Posterior cingulate gyrus (tissue), 11 donors: ENCODE measurements around the gene SETD3.

Experiments used
- DNase-seq, 10 donors: peaks; one replicate each; pipeline versions ENCODE4 v3.0.0 to v3.0.0-alpha.2; 2020 to 2021; ENCODE audit warnings: mixed read lengths in 3 of 10
- intact Hi-C: fragments of 100-400 bp; cut with DNase I; formaldehyde crosslinking; loops from one replicate; pipeline ENCODE4 v1.15.1; 2023

The SETD3 gene

DNA sequence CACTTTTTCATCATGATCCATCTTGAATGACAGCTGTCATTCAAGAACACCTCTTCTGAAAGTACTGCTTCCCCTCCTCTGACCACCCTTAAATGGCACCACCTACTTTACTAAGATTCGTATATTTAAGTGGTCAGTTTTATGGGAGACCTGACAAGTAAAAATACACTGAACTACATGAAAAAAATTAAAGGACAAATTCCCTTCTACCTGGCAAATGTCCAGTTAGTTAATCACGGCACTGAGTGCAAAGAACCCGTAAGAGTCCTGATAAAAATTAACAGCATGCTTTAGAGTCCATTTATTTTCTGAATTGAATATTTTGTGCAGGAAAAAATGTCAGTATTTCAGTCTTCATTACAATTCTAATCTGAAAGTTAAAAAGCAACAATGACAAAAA, 48.7 kb downstream of the SETD3 start:
- intact Hi-C loops, result no loop called here
- no peak for DNase-seq

GRCh38 chr14:99430491-99430890, 50.2 kb downstream of the SETD3 start:
- DNase-seq, result no peak
- intact Hi-C loops, result no loop called here

DNA sequence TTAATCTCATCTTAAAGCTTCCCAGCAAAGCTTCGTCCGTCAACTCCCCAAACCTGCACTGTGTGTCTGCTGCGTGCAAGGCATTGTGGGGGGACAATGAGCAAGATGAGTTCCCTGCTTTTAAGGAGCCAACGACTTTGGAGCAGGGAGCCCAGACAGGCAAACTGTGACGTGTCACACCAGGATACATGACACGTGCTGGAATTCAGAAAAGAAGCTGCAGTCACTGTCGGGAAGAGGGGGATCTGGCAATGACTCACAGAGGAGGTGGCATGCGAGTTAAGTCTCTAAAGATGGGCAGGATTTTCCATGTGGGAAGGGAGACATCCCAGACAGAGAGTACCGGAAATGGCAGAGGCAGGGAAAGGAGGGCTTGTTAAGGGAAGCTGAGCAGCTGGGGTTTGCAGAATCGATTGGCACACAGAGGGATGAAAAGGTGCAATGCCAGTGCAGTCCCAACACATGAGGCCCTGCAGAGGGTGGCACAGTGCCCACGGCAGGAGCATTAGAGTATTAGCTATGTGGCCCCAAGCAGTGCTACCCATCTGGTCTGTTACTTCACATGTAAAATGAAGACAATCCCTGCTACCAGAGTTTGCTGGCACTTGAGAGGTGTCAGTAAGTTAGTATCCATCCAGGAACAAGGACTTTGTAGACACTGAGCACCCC, 52.9 kb downstream of the SETD3 start:
- intact Hi-C loops, result no loop called here
- peak in 1 of 10 donors; percentile 47 for DNase-seq

GRCh38 chr14:99426813-99427346, 53.8 kb downstream of the SETD3 start:
- no peak for DNase-seq
- intact Hi-C loops, result no loop called here

DNA sequence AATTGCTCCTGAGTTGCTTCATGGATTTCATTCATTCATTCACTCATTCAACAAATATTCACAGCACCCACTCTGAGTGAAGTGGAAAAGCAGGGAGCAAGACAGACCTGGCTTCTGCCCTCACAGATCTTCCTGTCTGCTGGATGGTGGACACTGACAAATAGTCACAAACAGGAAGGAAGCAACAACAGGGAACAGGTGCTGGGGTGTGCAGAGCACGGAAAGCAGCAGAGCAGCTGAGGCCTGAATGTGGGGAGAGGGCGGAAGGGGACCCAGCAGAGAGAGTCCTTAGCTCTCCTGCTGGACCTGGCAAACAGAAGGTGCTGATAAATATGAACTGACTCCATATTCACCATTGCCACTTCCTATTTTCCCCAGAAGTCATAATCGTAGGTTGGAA, 54.4 kb downstream of the SETD3 start:
- no peak for DNase-seq

GRCh38 chr14:99425272-99425681, 55.4 kb downstream of the SETD3 start:
- no peak for DNase-seq
- intact Hi-C loops, result no loop called here

More for the DNA sequence above, 54.4 kb downstream of the SETD3 start:
- intact Hi-C loops, result no loop called here

DNA sequence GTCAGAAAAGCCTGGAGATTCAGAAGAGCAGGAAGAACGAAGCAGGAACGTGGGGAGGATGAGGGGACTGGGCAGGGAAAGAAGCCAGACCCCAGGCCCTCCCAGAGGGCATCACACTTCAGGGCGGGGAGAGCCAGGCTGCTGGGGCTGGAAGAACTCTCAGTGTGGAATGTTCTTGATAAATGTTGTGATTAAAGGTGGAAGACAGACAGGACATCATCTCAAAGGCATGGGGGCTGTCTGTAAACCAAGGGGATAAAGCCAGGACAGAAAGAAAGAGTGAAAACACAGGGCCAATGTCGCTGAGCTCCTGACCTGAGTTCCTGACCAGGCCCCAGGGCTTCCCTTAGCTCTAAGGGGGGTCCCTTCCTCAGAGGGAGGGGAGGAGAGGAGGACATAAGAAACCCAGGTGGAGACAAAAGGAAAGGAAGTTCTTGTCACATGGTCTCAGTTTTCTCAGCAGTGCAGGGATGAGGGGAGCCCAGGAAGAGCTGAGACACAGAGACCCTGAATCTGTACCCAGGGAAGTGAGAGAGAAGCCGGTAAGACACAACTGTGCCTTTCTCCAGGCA, 56.3 kb downstream of the SETD3 start:
- DNase-seq, result no peak
- intact Hi-C loops, result no loop called here

DNA sequence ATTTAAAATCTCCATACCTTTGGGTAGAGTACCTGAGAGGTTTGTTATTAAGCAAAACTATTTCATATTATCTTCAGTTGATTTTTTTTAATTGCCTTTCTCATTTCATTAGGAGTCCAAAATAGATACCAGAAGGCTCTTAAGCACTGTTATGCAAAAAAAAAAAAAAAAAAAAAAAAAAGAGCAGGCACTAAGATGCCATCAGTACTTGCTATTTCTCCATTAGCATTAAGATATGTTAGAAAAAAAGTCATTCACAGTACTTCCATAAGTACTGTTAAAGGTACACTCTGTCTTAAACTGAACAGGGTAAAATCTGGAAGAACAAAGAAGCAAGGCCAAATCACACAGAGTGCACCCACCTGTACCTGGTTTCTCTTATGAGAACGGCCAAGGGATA, 57.2 kb downstream of the SETD3 start:
- intact Hi-C loops, result no loop called here
- no peak for DNase-seq

DNA sequence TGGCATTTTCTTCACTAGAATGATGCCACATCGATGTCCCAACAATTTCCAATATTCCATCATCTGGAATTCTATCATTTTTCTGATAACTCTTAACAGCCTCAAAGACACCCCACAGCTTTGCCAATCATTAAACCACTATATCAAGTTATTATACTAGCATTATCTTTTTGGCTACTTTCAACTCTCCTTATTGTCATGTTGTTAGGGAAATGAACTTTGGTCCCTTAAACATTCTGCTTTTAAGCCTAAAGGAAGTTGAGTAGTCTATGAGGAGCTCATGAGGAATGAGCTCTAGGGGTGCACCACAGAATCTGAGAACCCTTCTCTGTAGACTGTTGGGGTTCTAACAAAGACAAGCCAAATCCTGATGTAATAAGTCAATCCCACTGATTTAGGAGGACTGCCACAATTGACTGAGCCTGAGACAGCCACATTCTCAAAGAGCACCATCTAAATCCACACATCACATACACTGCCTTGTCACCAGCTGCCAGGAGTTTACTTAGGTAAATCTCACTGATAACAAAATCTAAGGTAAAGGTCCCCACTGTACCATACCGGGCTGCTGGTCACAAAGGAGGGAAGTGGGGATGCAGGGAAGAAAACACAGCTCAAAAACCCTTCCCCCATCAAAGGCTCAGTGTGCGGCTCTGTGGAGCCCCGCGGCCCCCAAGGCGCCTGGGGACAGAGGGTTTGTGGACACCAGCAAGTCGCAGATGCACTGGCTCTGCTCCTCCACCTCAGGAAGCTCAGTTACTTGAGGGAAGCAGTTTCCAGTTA, 58.2 kb downstream of the SETD3 start:
- intact Hi-C loops, result no loop called here

DNA sequence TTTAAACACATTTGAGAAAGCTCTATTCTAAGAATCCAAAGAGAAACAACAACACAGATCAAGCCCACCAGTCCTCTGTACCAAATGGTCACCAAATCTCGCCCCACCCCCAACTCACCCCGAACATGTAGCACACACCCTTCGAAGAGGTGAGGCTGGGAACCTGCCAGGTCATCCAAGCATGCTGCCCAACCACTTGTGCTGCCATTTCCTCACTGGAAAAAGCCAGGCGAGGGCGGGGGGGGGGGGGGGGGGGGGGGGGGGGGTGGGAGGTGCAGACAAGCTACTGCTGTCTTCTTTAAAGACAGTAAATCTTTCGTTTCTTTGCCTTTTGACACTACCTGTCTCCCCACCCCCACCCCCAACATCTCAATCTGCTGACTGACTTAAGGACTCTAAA, 59.9 kb downstream of the SETD3 start:
- intact Hi-C loops, result no loop called here
- DNase-seq, result no peak

More for the DNA sequence above, 58.2 kb downstream of the SETD3 start:
- no peak for DNase-seq

GRCh38 chr14:99419905-99420304, 60.8 kb downstream of the SETD3 start:
- intact Hi-C loops, result loop anchor here (10.0 kb wide), 1 partner anchor 145 kb away; the partner anchor contains the start of gene BCL11B
- no peak for DNase-seq

DNA sequence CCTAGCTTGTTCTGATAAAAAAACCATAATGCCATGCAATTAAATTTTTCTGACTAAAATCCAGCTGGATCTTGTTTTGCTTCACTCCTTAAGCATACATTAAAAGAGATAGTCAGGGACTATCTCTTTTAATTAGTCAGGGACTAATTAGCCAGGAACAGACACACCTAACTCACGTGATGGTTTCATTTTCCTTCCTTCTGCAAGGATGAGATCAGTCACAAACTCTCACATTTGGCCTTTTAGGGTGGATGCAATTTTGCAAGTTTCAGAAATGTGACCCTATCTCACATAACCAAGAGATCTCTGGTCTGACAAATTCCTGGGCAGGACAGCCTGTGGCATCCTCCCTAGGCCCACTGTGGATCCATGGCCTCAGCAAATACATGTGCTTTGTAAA, 62.4 kb downstream of the SETD3 start:
- DNase-seq, result no peak
- intact Hi-C loops, result loop anchor here (10.0 kb wide), 1 partner anchor 143 kb away; the partner anchor contains the start of gene BCL11B

DNA sequence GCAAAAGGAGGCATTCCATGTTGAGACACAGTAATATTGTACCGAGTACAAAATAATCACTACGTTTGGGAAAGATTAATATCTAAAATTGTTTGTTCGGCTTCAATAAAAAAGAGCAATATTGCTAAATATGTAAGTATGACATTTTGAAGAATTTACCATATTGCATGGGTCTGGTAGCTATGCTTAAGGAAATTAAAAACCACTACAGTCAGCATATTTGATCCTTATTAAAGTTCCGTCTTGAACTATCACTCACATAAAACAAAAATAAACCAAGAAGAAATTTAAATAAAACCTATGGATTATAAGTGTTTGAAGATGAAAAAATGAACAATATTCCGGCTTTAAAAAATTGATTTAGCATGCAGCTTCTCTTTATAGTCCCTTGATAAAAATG, 63.8 kb downstream of the SETD3 start:
- DNase-seq, result no peak
- intact Hi-C loops, result loop anchor here (2.0 to 10.0 kb wide), 2 partner anchors 96 to 142 kb away; partner anchors contain the start of gene BCL11B

GRCh38 chr14:99415496-99416281, 65.0 kb downstream of the SETD3 start:
- DNase-seq, result peak in 4 of 10 donors; percentile 36 to 59 (median 50)
- intact Hi-C loops, result loop anchor here (2.0 to 10.0 kb wide), 2 partner anchors 95 to 141 kb away; partner anchors contain the start of gene BCL11B

DNA sequence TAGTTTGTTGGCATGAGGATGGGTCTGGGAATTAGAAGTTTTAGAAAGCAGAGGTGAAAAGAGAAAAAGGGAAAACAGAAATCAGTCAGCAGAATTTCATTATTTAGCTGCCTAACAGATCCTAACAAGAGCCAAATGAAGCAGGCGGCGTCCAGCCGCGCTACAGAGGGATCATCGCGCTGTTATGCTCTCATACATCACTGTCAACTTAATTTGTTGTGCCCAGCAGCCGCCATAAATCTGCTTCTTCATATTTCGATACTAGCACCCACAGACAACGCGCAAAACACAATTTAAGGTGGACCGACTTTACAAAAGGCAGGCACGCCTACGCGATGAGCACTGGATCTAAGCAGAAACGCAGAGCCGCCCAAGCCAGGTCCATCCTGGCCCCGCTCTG, 66.7 kb downstream of the SETD3 start:
- DNase-seq, result no peak
- intact Hi-C loops, result loop anchor here (10.0 kb wide), 1 partner anchor 139 kb away; the partner anchor contains the start of gene BCL11B

- intact Hi-C loops, result loop anchor here (10.0 kb wide), 1 partner anchor 138 kb away; the partner anchor contains the start of gene BCL11B
- no peak for DNase-seq
Observed at GRCh38 chr14:99413172-99413571, 67.5 kb downstream of the SETD3 start.

- intact Hi-C loops, result loop anchor here (10.0 kb wide), 1 partner anchor 138 kb away; the partner anchor contains the start of gene BCL11B
- DNase-seq, result no peak
Observed at GRCh38 chr14:99412117-99413061, 68.3 kb downstream of the SETD3 start.

DNA sequence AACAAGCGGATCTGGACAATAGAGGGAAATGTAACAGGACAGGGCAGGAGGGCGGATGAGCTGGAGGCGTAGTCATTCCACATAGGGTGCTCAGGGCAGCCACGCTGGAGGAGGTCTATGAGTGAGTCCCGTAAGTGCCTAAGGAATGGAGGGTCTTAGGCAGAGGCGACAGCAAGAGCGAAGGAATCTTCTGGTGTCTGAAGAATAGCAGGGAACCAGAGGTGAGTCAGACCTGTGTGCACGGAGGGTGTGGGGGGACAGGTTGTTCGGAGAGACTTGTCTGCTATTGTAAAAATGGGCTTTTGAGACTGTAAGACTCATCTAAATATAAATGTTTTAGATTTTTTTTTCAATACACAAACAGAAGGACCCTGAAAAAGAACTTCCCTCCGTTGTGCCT, 70.6 kb downstream of the SETD3 start:
- intact Hi-C loops, result loop anchor here (10.0 kb wide), 1 partner anchor 135 kb away; the partner anchor contains the start of gene BCL11B
- no peak for DNase-seq

GRCh38 chr14:99408971-99409289, 71.7 kb downstream of the SETD3 start:
- no peak for DNase-seq
- intact Hi-C loops, result no loop called here
